GM21576 (cell line): Measurements from ENCODE around the gene CHD2.
"Not testable (repeated sequence)": the region's sequence is repeated elsewhere in the genome, so short reads cannot be mapped to it uniquely, and the experiment has no call there.

Source experiments
- ATAC-seq: cut with Tn5 transposase; IDR thresholded peaks from one replicate; pipeline ENCODE4 v1.9.1; 2021; ENCODE audit warnings: mild to moderate bottlenecking, moderate library complexity; ENCODE audit not compliant: unreplicated experiment

Gene CHD2

DNA sequence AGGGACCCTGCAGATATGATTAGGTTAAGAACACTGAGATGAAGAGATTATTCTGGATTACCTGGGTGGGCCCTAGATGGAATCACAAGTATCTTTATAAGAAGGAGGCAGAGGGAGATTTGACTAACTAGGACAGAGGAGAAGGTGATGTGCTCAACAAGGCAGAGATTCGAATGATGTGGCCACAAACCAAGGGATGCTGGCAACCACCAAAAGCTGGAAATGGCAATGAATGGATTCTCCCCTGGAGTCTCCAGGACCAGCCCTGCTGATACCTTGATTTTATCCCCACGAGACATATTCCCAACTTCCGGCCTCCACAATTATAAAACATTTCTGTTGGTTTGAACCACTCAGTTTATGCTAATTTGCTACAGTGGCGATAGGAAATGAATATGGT lies 146.0 kb downstream of the CHD2 start:
- ATAC-seq: no peak

DNA sequence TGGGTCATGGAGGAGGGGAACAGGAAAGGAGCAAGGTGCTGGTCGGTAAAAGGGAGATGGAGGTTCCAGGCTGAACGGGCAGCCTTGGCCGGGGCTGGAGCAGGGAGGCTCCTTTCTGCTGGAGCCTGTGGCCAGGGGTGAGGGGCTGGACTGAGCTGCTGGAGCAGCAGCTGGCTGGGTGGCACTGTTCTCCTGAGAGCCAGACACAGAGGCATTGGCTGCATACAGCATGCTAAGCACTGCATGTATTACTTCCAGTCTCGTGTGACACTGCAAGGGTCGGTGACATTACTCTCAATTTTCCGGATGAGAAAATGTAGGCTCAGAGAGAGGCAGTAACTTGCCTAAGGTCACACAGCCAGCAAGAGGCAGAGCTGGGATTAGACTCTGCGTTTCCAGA lies 146.6 kb downstream of the CHD2 start:
- ATAC-seq: no peak

DNA sequence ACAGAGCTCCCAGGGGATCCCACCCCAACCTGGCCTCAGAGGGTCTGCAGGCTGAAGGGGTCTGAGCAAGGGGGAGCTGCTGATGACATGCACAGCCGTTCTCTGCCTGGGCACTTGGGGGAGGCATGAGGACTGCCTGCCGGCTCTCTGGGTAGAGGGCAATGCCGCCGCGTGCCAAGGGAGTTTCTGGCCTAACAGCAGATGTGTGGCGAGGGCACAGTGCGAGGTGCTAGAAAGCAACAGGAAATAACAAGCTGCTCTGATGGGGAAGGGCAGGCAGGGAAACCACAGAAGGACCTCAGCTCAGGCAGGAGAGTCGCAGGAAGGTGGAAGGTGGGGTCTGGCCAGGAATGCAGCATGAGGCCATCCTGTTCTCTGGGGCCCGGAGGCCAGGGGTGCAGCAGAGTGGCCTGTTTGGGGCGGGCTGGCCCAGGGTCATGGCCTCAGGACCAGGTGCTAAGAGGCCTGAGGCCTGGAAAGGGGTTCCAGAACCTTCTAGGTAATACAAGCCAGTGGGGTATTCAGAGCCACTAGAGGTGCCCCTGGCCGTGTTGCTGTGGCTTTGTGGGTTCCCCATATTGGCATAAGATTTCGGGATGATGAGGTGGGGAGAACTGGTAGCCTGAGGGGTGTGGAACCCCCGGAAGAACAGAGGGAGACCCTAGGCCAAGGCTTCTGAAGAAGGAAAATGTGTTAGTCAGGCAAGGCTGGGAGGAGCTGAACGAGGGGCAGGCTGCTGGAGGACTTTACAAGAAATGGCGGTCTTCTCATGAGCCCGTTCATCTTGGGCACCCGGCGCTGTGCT lies 147.7 kb downstream of the CHD2 start:
- no peak for ATAC-seq

DNA sequence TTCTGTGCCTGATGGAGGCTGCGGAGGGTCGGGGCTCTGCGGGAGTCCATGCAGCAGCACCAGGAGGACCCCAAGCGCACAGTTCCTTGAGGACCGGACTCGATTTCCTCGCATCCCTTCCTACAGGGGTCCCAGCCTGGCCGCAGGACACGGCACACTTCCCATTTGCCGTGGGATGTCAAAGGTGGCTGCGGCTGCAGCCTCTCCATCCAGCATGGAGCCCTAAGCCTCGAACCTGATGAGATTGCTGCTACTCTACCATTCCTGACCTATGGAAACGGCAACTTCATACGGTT lies 148.2 kb downstream of the CHD2 start:
- ATAC-seq: no peak

DNA sequence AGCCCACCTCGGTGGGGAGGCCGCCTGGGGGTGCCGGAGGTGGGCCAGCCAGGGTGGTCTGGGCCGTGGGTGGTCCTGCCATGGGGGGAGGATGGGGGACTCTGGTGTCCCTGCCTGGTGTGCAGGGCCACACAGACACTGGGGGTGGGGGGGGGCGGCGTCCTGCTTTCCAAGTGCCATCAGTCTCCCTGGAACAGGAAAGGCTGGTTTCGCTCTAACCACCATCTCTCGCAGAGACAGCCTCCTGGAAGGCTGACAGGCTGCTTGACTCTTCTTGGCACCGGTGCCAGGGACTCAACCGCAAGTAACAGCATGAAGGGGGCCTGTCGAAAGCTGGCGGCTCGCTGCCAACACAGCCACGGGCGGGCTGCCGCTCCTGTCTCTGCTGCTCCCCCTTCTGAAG lies 148.6 kb downstream of the CHD2 start:
- ATAC-seq: no peak

DNA sequence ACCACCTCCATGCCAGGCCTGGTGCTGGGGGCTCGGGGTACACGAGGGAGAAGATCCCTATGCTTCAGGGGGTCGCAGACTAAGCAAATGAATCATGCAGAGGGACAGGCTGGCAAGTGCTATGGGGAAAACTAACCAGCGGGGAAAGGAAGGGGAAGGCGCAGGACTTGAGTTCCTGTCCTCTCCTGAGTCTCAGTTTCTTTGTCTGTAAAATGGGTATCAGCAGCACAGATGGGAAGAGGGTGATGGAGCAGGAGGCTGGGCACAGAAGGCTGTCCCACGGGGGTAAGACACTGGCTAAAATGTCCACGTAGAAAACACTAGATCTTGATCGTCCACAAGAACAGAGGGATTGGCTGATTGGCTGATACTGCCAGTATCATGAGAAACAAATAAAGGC lies 149.1 kb downstream of the CHD2 start:
- no peak for ATAC-seq

DNA sequence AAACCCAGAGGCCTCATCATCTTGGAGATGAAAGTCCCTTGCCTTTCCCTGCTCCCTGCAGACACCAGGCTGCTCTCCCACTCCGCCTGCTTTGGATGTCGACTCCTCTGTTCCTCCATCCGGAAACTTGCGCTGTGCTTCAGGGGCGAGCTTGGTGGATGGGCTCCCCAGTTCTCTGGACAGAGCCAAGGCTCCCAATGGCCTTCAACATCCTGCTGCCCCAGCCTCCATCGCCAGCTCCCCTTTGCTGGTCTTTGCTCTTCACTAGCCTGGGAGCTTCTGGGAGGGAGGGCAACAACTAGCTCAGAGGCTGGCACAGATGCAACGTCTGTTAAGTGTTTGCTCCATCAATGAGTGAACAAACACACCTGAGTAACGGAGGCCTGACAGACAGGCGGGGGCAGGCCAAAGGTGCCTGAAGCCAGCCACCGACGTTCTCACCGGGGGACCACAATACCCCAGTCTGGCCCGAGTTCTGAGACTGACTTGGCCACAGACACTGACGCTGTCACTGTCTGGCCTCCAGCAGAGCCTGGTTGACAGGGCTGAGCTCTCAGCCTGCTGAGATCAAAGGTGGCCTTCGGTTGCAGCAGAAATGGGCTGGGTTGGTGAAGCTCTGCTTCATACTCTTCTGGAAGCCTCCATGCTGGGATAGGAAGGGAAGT lies 149.9 kb downstream of the CHD2 start:
- no peak for ATAC-seq

DNA sequence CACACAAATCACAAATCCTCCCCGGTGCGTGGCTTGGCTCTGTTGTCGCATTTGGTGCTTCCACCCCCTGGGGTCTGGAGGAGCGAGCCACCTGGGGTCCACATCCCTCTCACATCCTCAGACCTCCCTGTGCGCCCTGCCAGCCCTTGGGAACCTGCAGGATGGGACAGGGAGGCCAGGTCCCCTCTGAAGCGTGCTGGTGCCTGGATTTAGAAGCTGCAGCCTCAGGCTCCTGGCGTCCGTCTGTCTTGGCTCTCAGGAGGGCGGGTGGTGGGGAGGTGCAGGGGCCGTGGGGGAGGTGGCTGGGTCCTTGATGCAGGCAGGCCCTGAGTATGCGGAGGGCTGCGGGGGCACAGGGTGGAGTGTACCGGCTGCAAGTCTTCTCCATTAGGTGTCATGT lies 150.5 kb downstream of the CHD2 start:
- no peak for ATAC-seq

DNA sequence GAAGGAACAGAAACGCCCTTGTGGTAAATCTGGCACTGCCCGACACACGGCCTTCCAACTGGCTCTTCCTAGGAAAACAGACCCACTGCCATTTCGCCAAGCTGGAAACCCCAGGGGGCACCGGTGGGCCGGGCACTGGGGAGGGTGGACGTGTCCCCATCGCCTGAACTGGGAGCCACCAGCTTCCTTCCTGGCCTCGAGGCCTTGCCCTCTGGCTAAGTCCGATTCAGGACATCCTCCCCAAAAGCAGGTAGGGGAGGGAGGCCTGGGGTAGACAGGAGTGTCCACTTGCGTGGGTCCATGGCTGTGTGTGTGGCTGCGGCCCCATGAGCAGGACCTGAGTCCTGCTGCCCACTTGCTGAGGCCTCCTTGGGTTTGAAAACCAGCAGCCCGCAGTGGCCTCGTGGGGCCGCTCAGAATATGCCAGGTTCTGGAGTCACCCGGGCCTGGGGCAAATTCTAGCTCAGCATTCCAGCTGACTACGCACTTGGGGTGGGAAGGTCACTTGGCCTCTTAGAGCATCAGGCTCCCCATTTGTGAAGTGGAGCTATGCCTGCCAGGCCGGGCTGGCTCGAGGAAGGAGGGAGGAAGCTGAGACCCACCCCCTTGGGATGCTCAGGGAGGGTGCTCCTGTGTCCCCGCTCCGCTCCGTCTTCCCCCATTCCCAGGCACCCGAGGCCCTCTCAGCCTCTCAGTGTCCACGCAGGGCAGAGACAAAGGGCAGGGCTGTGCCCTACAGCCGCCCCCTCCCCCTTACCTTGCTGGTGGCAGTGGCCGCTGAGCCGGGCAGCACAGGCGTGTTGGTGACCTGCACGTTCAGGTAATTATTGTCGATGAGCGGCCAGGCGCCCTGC lies 151.3 kb downstream of the CHD2 start:
- ATAC-seq: no peak

DNA sequence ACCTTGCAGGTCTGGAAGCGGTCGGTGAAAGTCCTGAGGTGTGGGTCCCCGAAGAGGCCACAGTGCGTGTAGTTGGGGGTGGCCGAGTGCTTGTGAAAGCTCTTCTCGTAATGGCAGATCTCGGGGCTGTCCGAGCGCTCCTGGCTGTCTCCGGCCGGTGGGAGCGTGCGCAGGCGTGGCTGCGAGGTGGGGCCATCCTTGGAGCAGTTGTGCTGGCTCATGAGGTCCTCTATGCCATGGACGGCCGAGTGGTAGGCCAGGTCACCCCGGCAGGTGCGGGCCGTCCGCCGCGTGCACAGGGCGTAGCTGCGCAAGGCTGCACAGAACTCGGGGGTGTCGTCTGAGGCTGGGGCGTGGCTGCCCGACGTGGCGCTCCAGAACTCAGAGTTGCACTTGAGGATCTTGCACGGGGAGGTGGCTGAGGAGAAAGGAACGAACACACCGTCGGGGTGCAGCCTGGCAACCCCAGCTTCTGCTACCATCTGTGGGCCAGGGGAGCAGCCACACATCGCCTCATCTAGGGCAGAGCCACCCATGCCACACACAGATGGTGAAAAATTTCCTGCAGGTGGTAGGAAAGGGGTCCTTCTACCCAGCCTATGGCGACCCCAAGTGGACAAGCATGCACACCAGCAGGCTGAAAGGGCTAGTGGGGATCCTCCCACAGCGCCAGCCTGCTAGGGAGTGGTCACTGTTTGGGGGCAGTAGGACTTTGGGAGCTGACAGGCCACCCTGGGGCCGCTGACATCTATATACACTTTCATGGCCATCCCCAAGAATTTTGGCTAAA lies 152.2 kb downstream of the CHD2 start:
- ATAC-seq: no peak

DNA sequence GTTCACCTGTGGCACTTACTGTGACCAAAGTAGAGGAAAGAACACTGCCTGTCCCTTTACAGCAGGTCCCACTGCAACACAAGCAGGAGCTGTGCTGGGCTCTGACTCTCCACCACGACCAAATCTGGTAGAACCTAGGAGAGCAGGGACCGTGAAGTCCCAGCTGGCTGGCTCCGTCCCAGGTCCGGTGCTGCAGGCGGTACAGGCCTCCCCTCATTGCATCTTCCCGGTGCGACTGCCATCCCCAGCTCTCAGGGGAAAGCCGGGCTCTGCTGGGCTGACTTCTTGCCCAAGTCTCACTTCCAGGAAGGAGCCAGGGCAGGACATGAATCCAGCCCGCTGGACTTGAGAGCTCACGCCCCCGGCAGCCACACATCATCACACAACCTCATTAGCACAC lies 155.1 kb downstream of the CHD2 start:
- ATAC-seq: no peak

DNA sequence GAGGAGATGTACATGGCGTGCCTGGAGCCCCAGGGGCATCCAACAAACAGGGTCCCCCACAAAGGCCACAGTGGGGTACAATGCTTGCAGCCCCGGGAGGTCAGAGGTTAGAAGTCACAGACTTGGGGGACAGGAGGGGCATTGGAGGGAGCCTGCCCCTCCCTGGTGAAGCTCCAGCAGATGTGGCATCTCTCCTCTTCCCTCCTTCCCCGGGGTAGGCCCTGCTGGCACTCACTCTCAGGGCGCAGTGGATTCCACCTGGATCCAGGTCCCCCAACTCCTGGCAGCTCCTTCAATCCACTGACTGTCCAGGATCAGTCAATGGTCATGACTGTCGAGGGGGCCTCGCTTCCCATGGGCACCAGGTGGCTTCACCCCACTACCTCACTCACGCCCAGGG lies 156.7 kb downstream of the CHD2 start:
- ATAC-seq: no peak

DNA sequence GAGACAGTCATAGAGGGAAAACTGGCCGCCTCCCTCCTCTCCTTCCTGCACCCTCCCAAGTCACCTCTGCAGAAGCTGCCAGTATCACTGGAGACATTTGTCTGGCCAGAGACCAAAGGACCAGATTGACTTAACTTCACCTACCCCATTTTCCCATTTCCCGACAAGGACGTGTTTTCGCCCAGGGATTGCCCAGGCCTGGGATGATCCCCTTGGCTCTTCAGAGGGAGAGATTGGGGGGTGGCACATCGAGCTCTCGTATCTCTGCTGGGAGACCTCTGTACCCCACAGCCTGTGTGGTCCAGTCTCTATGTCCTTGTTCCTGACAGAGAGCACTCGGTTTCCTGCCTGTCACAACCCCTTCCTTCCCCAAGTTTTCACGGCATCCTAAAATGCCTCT lies 157.5 kb downstream of the CHD2 start:
- no peak for ATAC-seq

DNA sequence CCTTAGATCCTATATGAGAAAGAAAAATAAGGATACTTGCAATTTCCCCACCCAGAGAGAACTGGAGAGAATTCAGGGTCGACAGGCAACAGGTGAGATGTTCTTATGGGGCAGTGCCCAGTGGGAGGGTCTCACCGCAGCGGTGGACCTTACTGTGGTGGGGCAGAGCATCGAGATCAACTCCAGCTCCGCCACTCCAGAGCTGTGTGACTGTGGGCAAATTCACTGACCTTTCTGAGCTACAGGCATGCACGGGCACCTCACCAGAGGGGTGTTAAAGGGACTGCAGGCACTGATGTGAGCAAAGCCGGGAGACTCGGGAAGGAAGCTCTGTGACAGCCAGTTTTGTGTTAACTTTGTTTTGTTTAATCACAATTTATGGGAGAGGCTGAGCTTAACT lies 158.0 kb downstream of the CHD2 start:
- ATAC-seq: no peak

DNA sequence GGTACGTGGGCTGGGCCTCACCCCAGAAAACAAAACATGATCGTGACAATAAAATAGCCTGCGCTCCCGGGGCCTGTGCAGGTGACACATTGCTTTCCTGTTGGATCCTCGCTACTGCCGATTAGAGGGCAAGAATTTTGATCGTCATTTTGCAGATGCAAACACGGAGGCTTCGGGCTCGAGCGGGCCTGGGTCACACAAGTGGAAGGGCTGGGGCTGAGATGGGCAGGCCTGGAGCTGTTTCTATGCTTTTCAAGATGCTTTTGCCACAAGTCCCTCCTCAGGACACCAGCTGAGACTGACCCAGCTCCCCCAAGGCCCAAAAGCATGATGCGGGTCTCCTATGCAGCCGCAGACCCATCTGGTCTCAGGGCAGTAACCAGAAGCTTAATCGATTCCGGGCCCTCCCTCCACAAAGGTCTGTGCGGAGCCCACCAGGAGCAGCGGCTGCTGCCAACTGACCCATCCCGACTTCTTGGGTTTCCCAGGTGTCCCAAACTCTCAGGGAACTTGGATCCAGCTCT lies 158.8 kb downstream of the CHD2 start:
- ATAC-seq: no peak

DNA sequence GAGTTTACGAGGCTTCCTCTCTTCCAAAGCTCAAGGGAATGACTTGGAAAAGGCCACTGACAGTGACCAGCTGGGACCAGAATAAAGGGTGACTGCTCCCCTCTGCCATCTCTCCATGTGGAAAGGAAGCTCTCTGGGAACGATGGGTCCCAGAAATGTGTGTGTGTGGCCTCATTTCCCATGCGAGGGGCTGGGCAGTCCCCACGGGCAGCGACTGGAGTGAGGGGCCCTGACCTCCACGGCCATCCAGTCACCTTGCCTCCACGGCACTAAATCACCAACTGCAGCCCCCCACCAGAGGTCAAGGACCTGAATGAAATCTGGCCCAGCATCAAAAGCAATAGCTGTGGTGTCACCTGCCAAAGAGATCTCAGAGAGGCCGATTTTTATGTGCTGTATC lies 159.3 kb downstream of the CHD2 start:
- ATAC-seq: no peak

DNA sequence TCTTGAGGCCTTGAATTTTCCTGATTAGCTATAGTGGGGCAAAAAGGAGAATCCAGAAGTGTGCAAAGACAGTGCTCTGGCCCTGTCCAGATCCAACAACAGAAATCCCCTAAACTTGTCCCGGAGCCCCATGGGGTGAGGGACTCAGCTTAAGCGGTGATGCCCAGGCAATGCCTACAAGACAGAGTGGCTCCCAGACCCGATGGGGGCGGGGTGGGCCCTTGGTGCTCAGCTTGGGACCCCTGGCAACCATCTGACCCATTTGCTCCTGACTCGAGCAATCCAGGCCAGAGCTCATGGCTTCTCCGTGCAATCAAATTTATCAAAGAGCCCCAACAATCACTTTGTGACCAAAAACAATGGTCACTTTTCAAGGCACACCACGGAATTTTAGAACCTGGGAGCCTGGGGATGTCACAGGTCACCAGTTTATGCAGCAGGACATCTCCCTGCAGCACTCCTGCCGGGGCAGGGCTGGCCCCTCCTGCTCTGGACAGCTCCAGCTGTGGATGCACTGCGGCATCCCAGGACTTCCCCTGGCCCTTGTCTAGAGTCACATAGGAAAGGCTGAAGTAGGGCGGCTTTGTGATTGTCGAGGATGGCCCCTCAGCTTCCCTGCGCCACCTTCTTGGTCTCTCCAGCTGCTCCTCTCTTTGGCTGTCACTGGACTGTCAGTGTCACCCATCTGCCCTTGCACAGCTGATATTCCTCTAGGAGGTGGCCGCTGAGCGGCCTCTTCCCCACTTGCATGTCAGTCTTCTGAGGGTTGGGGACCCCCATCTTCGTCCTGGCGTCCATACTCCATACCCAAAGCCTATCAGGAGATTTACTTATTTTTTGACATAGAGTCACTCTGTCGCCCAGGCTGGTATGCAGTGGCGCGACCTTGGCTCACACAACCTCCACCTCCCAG lies 160.5 kb downstream of the CHD2 start:
- no peak for ATAC-seq

DNA sequence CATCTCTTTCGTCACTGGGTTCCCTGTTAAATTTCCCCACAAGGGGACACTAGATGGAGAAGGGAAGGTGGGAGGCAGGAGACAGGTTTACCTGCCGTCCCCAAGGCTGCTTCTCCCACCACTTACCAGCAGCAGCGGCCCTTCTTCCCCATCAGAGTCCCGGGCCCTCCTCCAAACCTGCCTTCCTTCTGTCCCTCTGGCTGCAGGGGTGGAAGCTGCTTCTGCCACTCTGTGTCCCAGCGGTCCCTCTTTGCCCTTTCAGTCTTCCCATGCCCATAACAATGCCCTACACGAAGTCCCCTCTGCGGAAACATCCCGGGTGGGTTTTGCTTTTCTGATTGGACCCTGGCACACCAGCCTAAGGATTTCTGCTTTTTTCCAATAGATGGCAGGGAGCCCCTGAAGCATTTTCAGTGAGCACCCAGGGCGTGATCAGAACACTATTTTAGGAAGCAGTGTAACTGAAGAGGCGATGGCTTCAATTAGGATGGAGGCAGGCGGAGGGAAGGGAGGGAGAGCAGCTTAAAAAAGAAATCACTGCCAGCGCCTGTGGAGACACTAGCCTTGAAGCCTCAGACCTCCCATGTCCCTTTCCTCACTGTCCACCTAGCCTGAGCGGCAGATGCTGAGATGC lies 162.6 kb downstream of the CHD2 start:
- ATAC-seq: not testable (repeated sequence)

DNA sequence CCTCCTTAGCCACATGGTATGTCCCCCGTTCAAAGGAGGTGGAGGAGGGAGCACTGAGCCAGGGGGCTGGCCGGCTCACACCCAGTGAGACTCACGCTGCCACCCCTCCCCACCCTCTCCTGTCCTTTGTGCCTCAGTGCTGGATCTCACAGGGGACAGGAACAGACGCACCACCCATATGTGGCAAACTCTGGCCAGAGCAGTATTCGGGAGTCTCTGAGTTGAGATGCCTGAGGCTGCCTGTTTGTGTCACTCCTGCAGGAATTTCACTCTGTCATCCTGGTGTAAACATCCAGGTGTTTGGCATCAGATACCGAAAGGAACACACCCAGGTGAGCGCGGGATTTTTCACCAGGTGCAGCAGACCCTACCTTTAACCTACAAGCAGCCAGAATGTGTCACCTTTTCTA lies 163.1 kb downstream of the CHD2 start:
- ATAC-seq: no peak
